GM19238 (cell line): ENCODE measurements around the gene GRIN2B.

ENCODE experiments used
- DNase-seq: peaks from one replicate; pipeline ENCODE4 v3.0.0; 2011; ENCODE audit warnings: low spot score; ENCODE audit not compliant: insufficient read length

The GRIN2B gene

GRCh38 chr12:13981296-13981962 lies at the start of gene GRIN2B:
GRIN2B (minus strand) TSS chr12:13981602; CDS start chr12:13866208, 115,394 bp downstream.
- no peak for DNase-seq

- no peak for DNase-seq
These were observed 45.1 kb upstream of the GRIN2B start for GRCh38 chr12:14026537-14026936.

GRCh38 chr12:14024591-14024990 lies 43.2 kb upstream of the GRIN2B start:
- DNase-seq = no peak

- DNase-seq = no peak
These were observed 36.7 kb upstream of the GRIN2B start for GRCh38 chr12:14018080-14018479.

GRCh38 chr12:14010989-14011388 lies 29.6 kb upstream of the GRIN2B start:
- no peak for DNase-seq

GRCh38 chr12:14007639-14008038 lies 26.2 kb upstream of the GRIN2B start:
- no peak for DNase-seq

- no peak for DNase-seq
These were observed 11.2 kb upstream of the GRIN2B start for GRCh38 chr12:13992585-13992984.

- no peak for DNase-seq
These were observed 10.7 kb upstream of the GRIN2B start for GRCh38 chr12:13992106-13992505.

GRCh38 chr12:13986031-13986430 lies 4.6 kb upstream of the GRIN2B start:
- no peak for DNase-seq

- DNase-seq = no peak
These were observed 588 bp upstream of the GRIN2B start for GRCh38 chr12:13981990-13982389.

- DNase-seq = no peak
These were observed 685 bp downstream of the GRIN2B start for GRCh38 chr12:13980538-13981295.

GRCh38 chr12:13979772-13980378 lies 1.5 kb downstream of the GRIN2B start:
- DNase-seq = no peak

- no peak for DNase-seq
These were observed 2.5 kb downstream of the GRIN2B start for GRCh38 chr12:13978876-13979275.

- no peak for DNase-seq
These were observed 4.5 kb downstream of the GRIN2B start for GRCh38 chr12:13976880-13977279.

- DNase-seq = no peak
These were observed 5.3 kb downstream of the GRIN2B start for GRCh38 chr12:13976028-13976584.

- DNase-seq = no peak
These were observed 7.4 kb downstream of the GRIN2B start for GRCh38 chr12:13973996-13974395.

- DNase-seq = no peak
These were observed 10.6 kb downstream of the GRIN2B start for GRCh38 chr12:13970803-13971202.

- no peak for DNase-seq
These were observed 13.1 kb downstream of the GRIN2B start for GRCh38 chr12:13968281-13968680.

- no peak for DNase-seq
These were observed 16.7 kb downstream of the GRIN2B start for GRCh38 chr12:13964666-13965065.

- DNase-seq = no peak
These were observed 18.7 kb downstream of the GRIN2B start for GRCh38 chr12:13962699-13963098.

- DNase-seq = no peak
These were observed 19.4 kb downstream of the GRIN2B start for GRCh38 chr12:13961971-13962370.

GRCh38 chr12:13959131-13959723 lies 22.2 kb downstream of the GRIN2B start:
- DNase-seq = no peak
